ENCODE results near the gene MYL7.

- no peak for TF ChIP-seq CTCF (IDR thresholded peaks at IDR 0.05)
- no peak for TF ChIP-seq POLR2A (IDR thresholded peaks at IDR 0.05)
- TF ChIP-seq EP300 (IDR thresholded peaks at IDR 0.05; ENCODE audit: low read depth): no peak
- no peak for TF ChIP-seq POLR2AphosphoS5 (IDR thresholded peaks at IDR 0.05)
These were observed 15.4 kb upstream of the MYL7 start for GRCh38 chr7:44156453-44157010.
